ENCODE data around the gene PASD1. TPM values are rescaled to one million over a fixed set of nuclear protein-coding genes. Genes with fewer than 3 reads are reported as not detected.

PASD1 gene
- total and polyA plus RNA-seq, 8 donors, result 0.04 to 0.20 (median 0.09) TPM; not detected in 3

DNA sequence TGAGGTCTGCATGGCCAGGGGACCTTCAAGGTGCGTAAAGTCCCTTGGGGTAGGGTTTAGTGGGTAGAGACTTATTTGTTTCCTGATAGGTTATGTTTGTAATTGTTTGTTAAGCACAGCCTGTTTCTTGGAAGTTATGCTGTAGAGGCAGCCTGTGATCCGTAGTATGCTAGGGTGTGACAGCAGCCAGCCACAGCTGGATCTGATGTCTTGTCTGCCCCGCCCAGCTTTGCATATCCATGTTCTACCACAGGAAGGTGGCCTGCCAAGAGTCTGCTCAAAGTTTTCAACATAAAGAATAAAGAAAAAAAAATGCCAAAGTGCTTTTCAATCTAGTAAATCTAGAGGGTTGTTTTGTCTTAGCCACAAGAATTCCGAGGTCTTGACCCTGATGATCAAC is 112.7 kb downstream of the PASD1 start:
- H3K27ac ChIP-seq, result no peak overlapping the region
- no peaks in the 10 kb centered on the region for H3K9me3 ChIP-seq
- no peaks in the 10 kb centered on the region for H3K27me3 ChIP-seq
- no peaks in the 10 kb centered on the region for H3K36me3 ChIP-seq
- intact Hi-C loops (cut with DNase I), result no loop called here
- no peaks in the 10 kb centered on the region for H3K4me1 ChIP-seq
- no peak overlapping the region for H3K4me3 ChIP-seq
- no peak for ATAC-seq
- peak in 1 of 4 donors; percentile 56 for DNase-seq
- TF ChIP-seq, protein P1, sequence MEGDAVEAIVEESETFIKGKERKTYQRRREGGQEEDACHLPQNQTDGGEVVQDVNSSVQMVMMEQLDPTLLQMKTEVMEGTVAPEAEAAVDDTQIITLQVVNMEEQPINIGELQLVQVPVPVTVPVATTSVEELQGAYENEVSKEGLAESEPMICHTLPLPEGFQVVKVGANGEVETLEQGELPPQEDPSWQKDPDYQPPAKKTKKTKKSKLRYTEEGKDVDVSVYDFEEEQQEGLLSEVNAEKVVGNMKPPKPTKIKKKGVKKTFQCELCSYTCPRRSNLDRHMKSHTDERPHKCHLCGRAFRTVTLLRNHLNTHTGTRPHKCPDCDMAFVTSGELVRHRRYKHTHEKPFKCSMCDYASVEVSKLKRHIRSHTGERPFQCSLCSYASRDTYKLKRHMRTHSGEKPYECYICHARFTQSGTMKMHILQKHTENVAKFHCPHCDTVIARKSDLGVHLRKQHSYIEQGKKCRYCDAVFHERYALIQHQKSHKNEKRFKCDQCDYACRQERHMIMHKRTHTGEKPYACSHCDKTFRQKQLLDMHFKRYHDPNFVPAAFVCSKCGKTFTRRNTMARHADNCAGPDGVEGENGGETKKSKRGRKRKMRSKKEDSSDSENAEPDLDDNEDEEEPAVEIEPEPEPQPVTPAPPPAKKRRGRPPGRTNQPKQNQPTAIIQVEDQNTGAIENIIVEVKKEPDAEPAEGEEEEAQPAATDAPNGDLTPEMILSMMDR (IDR thresholded peaks at IDR 0.05), result no peak

DNA sequence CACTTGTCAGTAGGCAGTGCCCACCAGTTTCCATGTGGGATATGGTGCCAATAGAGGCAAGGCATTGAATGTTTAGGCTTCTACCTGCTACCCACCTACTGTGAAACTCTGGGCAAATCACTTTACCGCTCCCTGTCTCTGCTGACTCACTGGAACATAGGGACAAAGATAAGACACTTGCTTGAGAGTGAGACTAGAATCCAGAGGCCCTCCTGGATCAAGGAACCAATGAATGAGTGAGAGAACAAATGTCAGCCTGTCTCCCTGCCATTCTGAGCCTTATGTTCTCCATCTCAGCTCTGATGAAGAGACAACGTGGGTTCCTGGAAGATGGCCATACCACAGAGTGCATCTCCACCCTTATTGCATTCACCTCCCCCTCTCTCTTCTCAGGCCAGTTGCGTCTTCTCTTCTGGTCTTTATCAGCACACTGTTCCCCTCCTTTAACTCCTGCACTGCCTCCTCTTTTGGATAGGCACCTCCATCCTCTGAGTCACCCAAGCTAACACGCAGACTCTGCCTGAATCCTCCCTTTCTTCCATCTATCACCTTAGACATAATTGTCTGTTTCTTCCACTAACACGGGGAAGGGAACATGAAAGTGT is 116.4 kb downstream of the PASD1 start:
- DNase-seq, result no peak
- Histone ChIP-seq H3K9me3 (no peaks in the 10 kb centered on the region), H3K36me3 (no peaks in the 10 kb centered on the region), H3K27me3 (no peaks in the 10 kb centered on the region), H3K27ac (no peak overlapping the region), H3K4me1 (no peaks in the 10 kb centered on the region), H3K4me3 (no peak overlapping the region)
- TF ChIP-seq, protein P1 (IDR thresholded peaks at IDR 0.05), result no peak
- ATAC-seq, result peak; percentile 21
- intact Hi-C loops (cut with DNase I), result no loop called here

DNA sequence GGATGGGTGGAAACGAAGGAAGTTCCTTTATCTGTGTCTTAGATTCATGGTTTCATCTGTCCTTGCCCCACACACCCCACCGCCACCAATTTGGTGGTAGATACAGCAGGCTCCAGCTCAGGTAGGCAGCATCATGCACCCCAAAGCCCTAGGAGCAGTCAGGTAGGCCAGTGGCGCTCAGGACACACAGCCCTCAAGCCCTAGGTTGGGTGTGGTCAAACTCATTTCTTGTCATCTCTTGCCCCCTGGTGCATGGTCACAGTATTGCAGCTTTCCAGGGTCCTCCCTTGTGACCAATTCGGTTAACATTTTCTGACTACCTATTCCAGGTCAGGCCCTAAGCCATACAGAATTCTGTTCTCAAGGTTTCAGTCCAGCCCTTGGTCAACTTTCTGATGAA is 117.3 kb downstream of the PASD1 start:
- no peaks in the 10 kb centered on the region for H3K4me1 ChIP-seq
- intact Hi-C loops (cut with DNase I), result no loop called here
- no peak overlapping the region for H3K27ac ChIP-seq
- ATAC-seq (peak; percentile 87), DNase-seq (peak in 1 of 4 donors; percentile 25)
- no peaks in the 10 kb centered on the region for H3K9me3 ChIP-seq
- H3K27me3 ChIP-seq, result no peaks in the 10 kb centered on the region
- H3K36me3 ChIP-seq, result no peaks in the 10 kb centered on the region
- TF ChIP-seq, protein P1 (IDR thresholded peaks at IDR 0.05), result peak; percentile 47 to 57
- no peak overlapping the region for H3K4me3 ChIP-seq

DNA sequence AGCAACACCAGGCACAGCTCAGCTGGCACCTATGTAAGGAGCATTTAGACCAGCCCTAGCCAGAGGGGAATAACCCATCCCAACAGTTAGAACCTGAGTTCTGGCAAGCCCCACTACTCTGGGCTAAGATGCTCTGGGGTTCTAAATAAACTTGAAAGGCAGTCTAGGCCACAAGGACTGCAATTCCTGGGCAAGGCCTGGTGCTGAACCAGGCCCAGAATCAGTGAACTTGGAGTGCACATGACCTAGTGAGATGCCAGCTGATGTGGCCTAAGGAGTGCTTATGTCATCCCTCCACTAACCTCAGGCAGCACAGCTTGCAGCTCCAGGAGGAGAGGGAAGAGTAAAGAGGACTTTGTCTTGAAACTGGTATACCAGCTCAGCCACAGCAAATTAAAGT is 124.2 kb downstream of the PASD1 start:
- no peak for ATAC-seq
- H3K27ac ChIP-seq, result no peak overlapping the region
- no peaks in the 10 kb centered on the region for H3K9me3 ChIP-seq
- no peaks in the 10 kb centered on the region for H3K36me3 ChIP-seq
- TF ChIP-seq, protein P1 (IDR thresholded peaks at IDR 0.05), result no peak
- DNase-seq, result no peak
- H3K27me3 ChIP-seq, result no peaks in the 10 kb centered on the region
- intact Hi-C loops (cut with DNase I), result no loop called here
- no peaks in the 10 kb centered on the region for H3K4me1 ChIP-seq
- no peak overlapping the region for H3K4me3 ChIP-seq

DNA sequence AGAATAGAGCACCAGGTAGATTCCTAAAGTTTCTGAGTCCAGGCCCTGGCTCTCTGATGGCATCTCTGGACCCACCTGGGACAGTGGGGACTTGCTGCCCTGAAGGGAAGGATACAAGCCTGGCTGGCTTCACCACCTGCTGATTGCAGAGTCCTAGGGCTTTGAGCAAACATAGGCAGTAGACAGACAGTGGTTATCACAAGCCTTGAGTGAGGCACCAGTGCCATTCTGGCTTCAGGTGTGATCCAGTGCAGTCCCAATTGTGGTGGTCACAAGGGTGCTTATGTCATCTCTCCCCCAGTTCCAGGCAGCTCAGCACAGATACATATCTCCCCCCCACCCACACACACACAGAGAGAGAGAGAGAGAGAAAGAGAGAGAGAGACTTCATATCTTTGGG is 125.2 kb downstream of the PASD1 start:
- Histone ChIP-seq H3K27me3 (no peaks in the 10 kb centered on the region), H3K36me3 (no peaks in the 10 kb centered on the region), H3K9me3 (no peaks in the 10 kb centered on the region), H3K4me3 (no peak overlapping the region), H3K4me1 (no peaks in the 10 kb centered on the region), H3K27ac (no peak overlapping the region)
- ATAC-seq (no peak), DNase-seq (no peak)
- intact Hi-C loops (cut with DNase I), result no loop called here
- TF ChIP-seq, protein P1 (IDR thresholded peaks at IDR 0.05), result no peak

Data from left lung (tissue), 10 donors.